GM19452 (cell line): ENCODE measurements around the gene CD72.
"Not testable (repeated sequence)": the region's sequence is repeated elsewhere in the genome, so short reads cannot be mapped to it uniquely, and the experiment has no call there.

Source experiments
- ATAC-seq: cut with Tn5 transposase; IDR thresholded peaks from one replicate; pipeline ENCODE4 v1.9.1; 2021; ENCODE audit not compliant: unreplicated experiment

CD72 gene

GRCh38 chr9:35650341-35651158 lies 32.3 kb upstream of the CD72 start, which contains the start of gene SIT1:
Gene SIT1 (minus strand): TSS chr9:35650931. CDS start chr9:35650853, 78 bp downstream.
- ATAC-seq, result no peak

GRCh38 chr9:35649431-35650340 lies 31.5 kb upstream of the CD72 start:
- ATAC-seq, result no peak

GRCh38 chr9:35646533-35647265 lies 28.5 kb upstream of the CD72 start:
- ATAC-seq, result peak; percentile 90

DNA sequence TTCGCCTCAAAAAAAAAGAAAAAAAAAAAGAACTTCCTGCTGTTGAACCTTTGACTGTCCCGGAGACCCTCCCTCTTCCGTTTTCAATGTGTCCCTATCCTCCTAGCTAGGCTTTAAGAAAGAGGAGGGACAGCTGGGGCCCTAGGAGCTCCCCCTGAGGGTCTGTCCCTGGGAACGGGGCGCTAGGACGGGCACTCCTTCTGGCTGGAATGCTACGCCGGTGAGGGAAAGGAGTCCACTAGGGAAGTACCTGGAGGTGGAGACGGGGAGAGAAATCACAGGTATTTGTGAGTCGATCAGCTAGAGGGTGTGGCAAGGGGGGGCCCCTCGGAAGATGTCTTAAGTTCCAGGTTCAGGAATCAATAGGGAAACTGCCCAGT lies 27.9 kb upstream of the CD72 start:
- ATAC-seq, result no peak

GRCh38 chr9:35645736-35646135 lies 27.5 kb upstream of the CD72 start:
- not testable (repeated sequence) for ATAC-seq

- ATAC-seq, result no peak
These were observed 24.8 kb upstream of the CD72 start for GRCh38 chr9:35643046-35643445.

DNA sequence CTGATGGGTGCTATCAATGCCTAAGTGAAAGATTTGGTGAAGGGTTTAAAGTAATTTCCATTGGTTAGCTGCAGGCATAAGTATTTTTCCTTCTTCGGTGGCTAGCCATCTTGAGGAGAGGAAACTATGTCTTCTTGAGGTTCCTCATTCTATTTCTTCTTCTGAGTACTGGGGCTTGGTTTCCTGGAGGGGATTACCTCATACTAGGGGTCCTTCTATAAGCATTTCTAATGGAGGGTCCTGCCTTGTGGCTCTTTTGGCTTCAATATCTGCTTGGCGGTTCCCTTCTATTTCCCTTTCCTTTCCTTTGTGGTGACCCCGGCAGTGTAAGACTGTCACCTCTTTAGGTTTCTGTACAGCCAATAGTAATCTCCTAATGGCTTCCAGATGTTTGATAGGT lies 23.3 kb upstream of the CD72 start:
- not testable (repeated sequence) for ATAC-seq

DNA sequence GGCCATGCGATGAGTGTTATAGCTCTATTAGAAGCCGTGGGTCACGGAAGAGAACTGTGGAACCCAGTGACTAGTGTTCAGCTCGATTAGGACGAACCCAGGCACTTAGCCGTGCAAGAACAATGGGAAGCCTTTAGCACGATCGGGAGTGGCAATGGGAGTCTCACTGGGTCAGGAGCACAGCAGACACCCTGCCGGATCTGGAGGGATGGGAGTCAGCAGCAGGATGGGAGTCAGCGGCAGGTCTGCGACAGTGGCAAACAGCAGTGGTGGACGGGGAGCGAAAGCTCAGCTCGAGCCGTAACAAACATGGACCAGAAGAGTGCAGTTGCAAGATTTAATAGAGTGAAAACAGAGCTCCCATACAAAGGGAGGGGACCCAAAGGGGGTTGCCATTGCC lies 22.2 kb upstream of the CD72 start:
- ATAC-seq, result not testable (repeated sequence)

- no peak for ATAC-seq
These were observed 21.4 kb upstream of the CD72 start for GRCh38 chr9:35639631-35640030.

DNA sequence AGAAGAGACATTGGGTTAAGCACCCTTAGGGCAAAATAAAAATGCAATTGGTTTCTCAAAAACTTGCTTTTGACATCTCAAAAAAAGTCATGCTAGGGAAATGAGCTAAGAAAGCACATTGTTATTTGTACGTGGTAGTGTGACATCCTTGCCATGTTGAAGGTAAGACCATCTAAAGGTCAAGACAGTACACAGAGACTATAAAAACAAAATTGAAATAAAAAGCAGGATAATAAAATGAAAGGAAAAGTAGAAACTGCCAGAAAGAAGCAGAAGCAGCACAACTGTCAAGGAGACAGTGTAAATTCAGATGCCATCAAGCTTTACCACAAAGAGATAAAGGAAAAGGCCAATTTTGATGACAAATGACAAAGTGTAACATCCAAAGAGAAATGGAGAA lies 21.0 kb upstream of the CD72 start:
- ATAC-seq, result not testable (repeated sequence)

DNA sequence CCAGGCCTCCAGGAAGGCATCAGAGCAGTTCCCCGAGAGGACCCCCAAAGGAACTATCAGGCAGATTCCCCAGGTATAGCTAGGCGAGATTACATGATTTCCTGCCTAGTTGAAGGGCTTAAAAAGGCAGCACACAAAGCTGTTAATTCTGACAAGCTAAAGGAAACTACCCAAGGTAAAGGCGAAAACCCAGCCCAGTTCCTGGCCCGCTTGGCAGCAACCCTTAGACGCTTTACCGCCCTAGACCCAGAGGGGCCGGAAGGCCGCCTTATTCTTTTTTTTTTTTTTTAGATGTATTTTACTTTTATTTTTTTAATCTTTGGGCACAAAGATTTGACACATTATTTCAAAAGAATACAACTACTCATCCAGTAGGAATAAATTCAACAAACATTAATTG lies 20.5 kb upstream of the CD72 start:
- ATAC-seq, result not testable (repeated sequence)

GRCh38 chr9:35637427-35637955 lies 19.3 kb upstream of the CD72 start:
- ATAC-seq, result not testable (repeated sequence)

DNA sequence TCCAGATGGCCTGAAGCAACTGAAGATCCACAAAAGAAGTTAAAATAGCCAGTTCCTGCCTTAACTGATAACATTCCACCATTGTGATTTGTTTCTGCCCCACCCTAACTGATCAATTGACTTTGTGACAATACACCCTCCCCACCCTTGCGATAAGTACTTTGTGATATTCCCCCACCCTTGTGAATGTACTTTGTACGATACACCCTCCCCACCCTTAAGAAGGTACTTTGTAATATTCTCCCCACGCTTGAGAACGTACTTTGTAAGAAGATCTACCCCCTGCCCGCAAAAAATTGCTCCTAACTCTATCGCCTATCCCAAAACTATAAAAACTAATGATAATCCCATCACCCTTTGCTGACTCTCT lies 18.6 kb upstream of the CD72 start:
- ATAC-seq, result not testable (repeated sequence)

GRCh38 chr9:35636135-35636876 lies 18.1 kb upstream of the CD72 start:
- no peak for ATAC-seq

- no peak for ATAC-seq
These were observed 17.5 kb upstream of the CD72 start for GRCh38 chr9:35635730-35636129.

DNA sequence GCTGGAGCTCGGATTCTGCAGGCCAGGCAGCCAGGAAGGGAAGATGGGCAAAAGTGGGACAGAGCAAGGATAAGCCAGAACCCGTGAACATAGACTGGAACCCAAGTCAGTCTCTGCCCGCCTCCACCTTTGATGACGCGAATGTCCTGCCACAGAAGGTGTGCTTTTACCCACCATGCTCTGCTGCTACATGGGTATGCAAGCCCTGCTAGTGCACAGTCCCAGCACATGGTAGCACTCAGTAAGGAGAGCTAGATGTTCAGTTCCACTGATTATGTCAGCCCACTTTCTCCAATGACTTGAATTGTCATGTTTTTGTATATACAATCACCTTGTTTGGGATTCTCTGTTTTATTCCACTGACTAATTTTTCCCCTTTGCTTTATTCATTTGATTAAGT lies 11.4 kb upstream of the CD72 start:
- no peak for ATAC-seq

GRCh38 chr9:35628389-35628991 lies 10.3 kb upstream of the CD72 start:
- no peak for ATAC-seq

DNA sequence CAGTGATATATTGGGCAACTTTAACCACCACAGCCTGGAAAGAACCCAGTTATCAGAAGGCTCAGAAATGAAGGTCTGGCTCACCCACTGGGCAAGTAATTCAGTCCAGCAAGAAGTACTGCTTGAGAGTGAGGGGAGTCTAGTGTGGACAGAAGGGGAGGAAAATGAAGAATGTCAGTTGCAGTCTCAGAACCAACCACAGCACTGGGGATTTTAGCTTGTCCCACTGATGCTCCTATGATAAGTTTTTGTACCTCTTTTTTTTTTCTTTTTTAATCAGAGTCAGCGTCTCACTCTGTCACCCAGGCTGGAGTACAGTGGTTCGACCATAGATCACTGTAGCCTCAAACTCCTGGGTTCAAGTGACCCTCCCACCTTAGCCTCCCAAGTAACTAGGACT lies 9.4 kb upstream of the CD72 start:
- ATAC-seq, result no peak

GRCh38 chr9:35619800-35620158 lies 1.6 kb upstream of the CD72 start:
- ATAC-seq, result peak; percentile 64
